K562 (cell line): ENCODE measurements around the gene MBD3. TPM values are rescaled to one million over a fixed set of nuclear protein-coding genes. Genes with fewer than 3 reads are reported as not detected.
A peak's percentile ranks its signal among the peaks of the same experiment; 100 is the strongest.

ENCODE experiments used
- ATF3 ChIP-seq, 2 experiments: fragments of 450-650 bp in 1 of 2; sonication (generic) in 1 of 2; formaldehyde crosslinking in 1 of 2; IDR thresholded peaks in 1 of 2; conservative IDR thresholded peaks in 1 of 2; 2 replicates each; pipeline versions ENCODE4 v1.6.1 to v1.8.1; 2016 to 2023; ENCODE audit warnings: mild to moderate bottlenecking in 2 of 2, moderate library complexity in 2 of 2, inconsistent platforms in 1 of 2, missing genetic modification reagents in 1 of 2
- CEBPG ChIP-seq, 3 experiments: fragments of 200-800 bp in 1 of 3; sonication (Bioruptor generic) in 1 of 3; sonication (generic) in 1 of 3; formaldehyde crosslinking in 1 of 3; IDR thresholded peaks in 2 of 3; conservative IDR thresholded peaks in 1 of 3; 2 replicates each; pipeline versions ENCODE4 v1.6.1 to v1.8.0; 2016 to 2022; ENCODE audit warnings: missing compliant biosample characterization in 2 of 3, missing genetic modification characterization in 2 of 3, mild to moderate bottlenecking in 1 of 3, missing genetic modification reagents in 1 of 3
- ELF2 ChIP-seq: fragments of 250-450 bp; sonication (Bioruptor Pico); IDR thresholded peaks from 2 replicates; pipeline ENCODE4 v1.5.0; 2021; ENCODE audit warnings: mild to moderate bottlenecking
- KLF1 ChIP-seq: fragments of 450-650 bp; IDR thresholded peaks from 2 replicates; pipeline ENCODE4 v1.6.1; 2016; ENCODE audit warnings: missing genetic modification characterization, missing compliant biosample characterization
- MAZ ChIP-seq, 2 experiments: fragments of 450-650 bp in 1 of 2; sonication (generic) in 1 of 2; formaldehyde crosslinking; IDR thresholded peaks in 1 of 2; conservative IDR thresholded peaks in 1 of 2; 2 replicates each; pipeline versions ENCODE4 v1.4.0 to v1.5.0; 2020; ENCODE audit warnings: mild to moderate bottlenecking in 1 of 2, missing genetic modification reagents in 1 of 2
- NRF1 ChIP-seq, 2 experiments: fragments of 450-650 bp; IDR thresholded peaks in 1 of 2; conservative IDR thresholded peaks in 1 of 2; 2 replicates each; pipeline ENCODE4 v1.6.1; 2014; ENCODE audit warnings: mild to moderate bottlenecking in 2 of 2
- PML ChIP-seq: IDR thresholded peaks from 2 replicates; pipeline ENCODE4 v1.6.1; 2012; ENCODE audit warnings: low read length, inconsistent platforms
- ZFP30 ChIP-seq: fragments of 250-450 bp; sonication (Bioruptor Pico); IDR thresholded peaks from 2 replicates; pipeline ENCODE4 v1.8.0; 2022; ENCODE audit warnings: moderate library complexity, mild to moderate bottlenecking, inconsistent platforms, borderline replicate concordance
- ZFP36 ChIP-seq: fragments of 150-350 bp; IDR thresholded peaks from 2 replicates; pipeline ENCODE4 v1.6.1; 2018; ENCODE audit warnings: low read length, low read depth; ENCODE audit not compliant: partially characterized antibody
- ZNF407 ChIP-seq: fragments of 450-650 bp; IDR thresholded peaks from 2 replicates; pipeline ENCODE4 v1.6.1; 2016; ENCODE audit warnings: low read depth
- ZNF431 ChIP-seq: sonication (generic); formaldehyde crosslinking; IDR thresholded peaks from 2 replicates; pipeline ENCODE4 v1.8.0; 2022; ENCODE audit warnings: mild to moderate bottlenecking, missing genetic modification reagents
- polyA plus RNA-seq, 8 experiments: library from polyadenylated mRNA; depleted of rRNA in 4 of 8; stranded (reverse) in 5 of 8; unstranded in 3 of 8; fragments of >200 nt; fragmentation: Nextera tagmentation in 2 of 8; fragmentation: Illumina TruSeq in 1 of 8; extraction: Ambion mirVana in 2 of 8; extraction: Trizol in 1 of 8; gene quantifications; 2 replicates each; pipeline versions ENCODE4 v1.2.1 to v1.2.3, GENCODE V29; 2011 to 2014; ENCODE audit warnings: inconsistent platforms in 1 of 8, missing spikeins in 1 of 8
- total RNA-seq, 7 experiments: library from RNA; depleted of rRNA in 6 of 7; stranded (reverse); fragments of >200 nt in 6 of 7; fragmentation: Illumina TruSeq in 2 of 7; extraction: Trizol in 2 of 7; gene quantifications; 2 replicates each; pipeline versions ENCODE4 v1.2.1 to v1.2.3, GENCODE V29; 2011 to 2021; ENCODE audit warnings: low replicate concordance in 1 of 7

Gene MBD3
- total and polyA plus RNA-seq, 9 of the 15 experiments (the other 6 are each of a cell fraction or from before 2014, with no cell fraction given): 0.24 to 137 (median 30.9) TPM

- no peak for TF ChIP-seq ZNF407
- TF ChIP-seq ZNF431 (CRISPR knock-in tag): no peak
- TF ChIP-seq CEBPG (CRISPR knock-in tag; IDR thresholded peaks at IDR 0.05): peak; percentile 32; the same call in 1 of the 2 replicates
- peak; percentile 17 to 51; a peak in 2 of 4 replicates for TF ChIP-seq CEBPG (tag; conservative IDR thresholded peaks at IDR 0.05 in 1 of 2, IDR thresholded peaks at IDR 0.05 in 1 of 2)
- TF ChIP-seq KLF1 (tag): no peak
- no peak for TF ChIP-seq ELF2 (CRISPR knock-in tag)
- no peak for TF ChIP-seq ZFP30 (CRISPR knock-in tag)
- TF ChIP-seq ATF3 (IDR thresholded peaks at IDR 0.05): peak; percentile 56; the same call in 1 of the 2 replicates
- TF ChIP-seq ATF3 (CRISPR knock-in tag; conservative IDR thresholded peaks at IDR 0.05): no peak
- TF ChIP-seq PML: no peak
- TF ChIP-seq NRF1 (conservative IDR thresholded peaks at IDR 0.05 in 1 of 2, IDR thresholded peaks at IDR 0.05 in 1 of 2): no peak
- TF ChIP-seq ZFP36: no peak
- no peak for TF ChIP-seq MAZ (CRISPR knock-in tag; conservative IDR thresholded peaks at IDR 0.05 in 1 of 2, IDR thresholded peaks at IDR 0.05 in 1 of 2)
These were observed 9.5 kb upstream of the MBD3 start (continued) for GRCh38 chr19:1602091-1602707.
